ENCODE measurements around the gene OTOP3. TPM values are rescaled to one million over a fixed set of nuclear protein-coding genes. Genes with fewer than 3 reads are reported as not detected.
A peak's percentile ranks its signal among the peaks of the same experiment; 100 is the strongest.

The OTOP3 gene
- total RNA-seq, 1 experiment from 2014 or later = not detected

DNA sequence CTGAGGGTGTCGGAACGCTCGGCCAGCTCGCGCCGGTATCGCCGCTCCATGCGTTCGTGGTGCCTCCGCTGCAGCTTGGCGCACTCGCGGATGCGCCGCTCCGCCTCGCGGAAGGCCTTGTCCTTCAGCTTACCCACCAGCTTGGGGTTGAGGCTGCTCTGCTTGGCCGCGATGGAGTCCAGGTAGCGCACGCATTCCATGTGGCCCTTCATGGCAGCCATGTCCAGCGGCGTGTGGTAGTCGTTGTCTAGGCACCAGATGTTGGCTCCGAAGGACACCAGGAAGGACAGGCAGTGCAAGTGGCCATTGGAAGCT, 15.4 kb upstream of the OTOP3 start:
- no peak overlapping the region for H3K4me2 ChIP-seq (ENCODE audit: insufficient read depth, insufficient read length, low read length)
- H3K4me1 Mint-ChIP-seq = peaks cover 18 to 42% of the 10 kb centered on the region in 2 experiments

More for the DNA sequence above, 15.4 kb upstream of the OTOP3 start:
- H3K79me1 ChIP-seq (ENCODE audit: insufficient read depth, low read depth, low read length, poor library complexity, severe bottlenecking) = no peaks in the 10 kb centered on the region
- H3K79me2 ChIP-seq (ENCODE audit: insufficient read depth, low read length) = no peaks in the 10 kb centered on the region
- H2BK5ac ChIP-seq (ENCODE audit: insufficient read length, low read length) = no peak overlapping the region
- no peak overlapping the region for H2BK15ac ChIP-seq (ENCODE audit: low read depth, low read length)
- Mint-ChIP-seq H3K36me3 (ENCODE audit: insufficient read depth in 1 of 3, low read depth in 3 of 3) (no peaks in the 10 kb centered on the region; a peak in 1 of 7 replicates), H3K27me3 (ENCODE audit: low read depth) (peaks cover 54% of the 10 kb centered on the region), H3K9me3 (peaks cover 0 to 2% of the 10 kb centered on the region in 2 experiments; a peak in 1 of 5 replicates), H3K27ac (no peak overlapping the region), H3K4me3 (no peak overlapping the region)
- H3K9ac ChIP-seq (ENCODE audit: extremely low read depth, insufficient read length, low read length) = no peak overlapping the region
- H3K27ac ChIP-seq (ENCODE audit: insufficient read length, low read depth, low read length) = no peak overlapping the region
- no peak overlapping the region for H4K91ac ChIP-seq (ENCODE audit: insufficient read length, low read depth, low read length)
- H3K23ac ChIP-seq (ENCODE audit: insufficient read length, low read depth, low read length) = no peak overlapping the region
- peaks cover 28% of the 10 kb centered on the region for H3K27me3 ChIP-seq (ENCODE audit: insufficient read depth, low read length)
- no peak overlapping the region for H4K5ac ChIP-seq (ENCODE audit: insufficient read length, low read depth, low read length)
- no peaks in the 10 kb centered on the region for H3K9me3 ChIP-seq (ENCODE audit: control insufficient read depth, low read depth, low read length)
- no peaks in the 10 kb centered on the region for H3K4me1 ChIP-seq (ENCODE audit: insufficient read depth, low read length)
- H3K23me2 ChIP-seq (ENCODE audit: insufficient read length, low read depth, low read length, poor library complexity, severe bottlenecking) = peaks cover 5% of the 10 kb centered on the region
- no peak overlapping the region for H2AFZ ChIP-seq (ENCODE audit: low read length)
- H2BK20ac ChIP-seq (ENCODE audit: low read depth, low read length, poor library complexity, severe bottlenecking) = no peak overlapping the region
- no peak overlapping the region for H3K18ac ChIP-seq (ENCODE audit: insufficient read length, low read depth, low read length)
- H4K8ac ChIP-seq (replicated peaks; ENCODE audit: insufficient read length, low read depth, low read length) = no peak overlapping the region
- peak; percentile 43 for DNase-seq
- H3T11ph ChIP-seq (ENCODE audit: low read length) = no peak overlapping the region
- no peak overlapping the region for H2BK120ac ChIP-seq (ENCODE audit: low read depth, low read length, poor library complexity, severe bottlenecking)
- no CpG with 5 or more reads among the region's 27 CpGs for WGBS (ENCODE audit: extremely low coverage, insufficient read length, low lambda C conversion rate)
- no peaks in the 10 kb centered on the region for H4K20me1 ChIP-seq (ENCODE audit: control insufficient read depth, insufficient read depth, insufficient read length)
- no peak overlapping the region for H3K4ac ChIP-seq (ENCODE audit: low read depth, low read length)
- H3K14ac ChIP-seq (ENCODE audit: insufficient read depth, low read length) = no peak overlapping the region
- H2BK12ac ChIP-seq (ENCODE audit: insufficient read length, low read depth, low read length) = no peak overlapping the region
- TF ChIP-seq, protein P1, sequence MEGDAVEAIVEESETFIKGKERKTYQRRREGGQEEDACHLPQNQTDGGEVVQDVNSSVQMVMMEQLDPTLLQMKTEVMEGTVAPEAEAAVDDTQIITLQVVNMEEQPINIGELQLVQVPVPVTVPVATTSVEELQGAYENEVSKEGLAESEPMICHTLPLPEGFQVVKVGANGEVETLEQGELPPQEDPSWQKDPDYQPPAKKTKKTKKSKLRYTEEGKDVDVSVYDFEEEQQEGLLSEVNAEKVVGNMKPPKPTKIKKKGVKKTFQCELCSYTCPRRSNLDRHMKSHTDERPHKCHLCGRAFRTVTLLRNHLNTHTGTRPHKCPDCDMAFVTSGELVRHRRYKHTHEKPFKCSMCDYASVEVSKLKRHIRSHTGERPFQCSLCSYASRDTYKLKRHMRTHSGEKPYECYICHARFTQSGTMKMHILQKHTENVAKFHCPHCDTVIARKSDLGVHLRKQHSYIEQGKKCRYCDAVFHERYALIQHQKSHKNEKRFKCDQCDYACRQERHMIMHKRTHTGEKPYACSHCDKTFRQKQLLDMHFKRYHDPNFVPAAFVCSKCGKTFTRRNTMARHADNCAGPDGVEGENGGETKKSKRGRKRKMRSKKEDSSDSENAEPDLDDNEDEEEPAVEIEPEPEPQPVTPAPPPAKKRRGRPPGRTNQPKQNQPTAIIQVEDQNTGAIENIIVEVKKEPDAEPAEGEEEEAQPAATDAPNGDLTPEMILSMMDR (conservative IDR thresholded peaks at IDR 0.05) = no peak
- H3K56ac ChIP-seq (ENCODE audit: insufficient read length, low read depth, low read length) = no peak overlapping the region
- no peak overlapping the region for H2AK5ac ChIP-seq (ENCODE audit: insufficient read length, low read length)

Data from H9 (cell line).